H4 (cell line): ENCODE data around the gene GNB1. TPM values are rescaled to one million over a fixed set of nuclear protein-coding genes. Genes with fewer than 3 reads are reported as not detected.
A peak's percentile ranks its signal among the peaks of the same experiment; 100 is the strongest.

ENCODE experiments used
- DNase-seq: peaks from one replicate; pipeline ENCODE4 v3.0.0-alpha.2; 2015; ENCODE audit warnings: low spot score
- total RNA-seq: library from RNA; depleted of rRNA; stranded (reverse); fragments of >200 nt; shearing (Covaris generic); gene quantifications from 2 replicates; pipeline ENCODE4 v1.2.3, GENCODE V29; 2014

Gene GNB1
- total RNA-seq, 1 experiment from 2014 or later: 75.8 TPM

- DNase-seq: no peak
Observed at GRCh38 chr1:1910651-1911331, 19.9 kb upstream of the GNB1 start.

DNA sequence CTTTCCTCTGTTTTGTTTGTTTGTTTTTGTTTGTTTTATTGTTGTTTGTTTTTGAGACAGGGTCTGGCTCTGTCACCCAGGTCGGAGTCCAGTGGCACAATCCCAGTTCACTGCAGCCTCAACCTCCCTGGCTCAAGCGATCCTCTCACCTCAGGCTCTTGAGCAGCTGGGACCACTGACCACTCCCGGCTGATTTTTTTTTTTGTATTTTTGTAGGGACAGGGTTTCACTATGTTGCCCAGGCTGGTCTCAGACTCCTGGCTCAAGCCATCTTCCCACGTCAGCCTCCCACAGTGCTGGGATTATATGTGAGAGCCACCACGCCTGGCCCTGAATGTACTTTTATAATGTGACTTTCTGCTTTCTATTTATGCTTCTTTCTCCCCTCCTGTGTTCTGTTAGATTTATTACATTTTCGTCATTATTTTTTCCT lies 19.2 kb upstream of the GNB1 start:
- DNase-seq: no peak

- DNase-seq: no peak
Observed at GRCh38 chr1:1908506-1908791, 17.6 kb upstream of the GNB1 start.

DNA sequence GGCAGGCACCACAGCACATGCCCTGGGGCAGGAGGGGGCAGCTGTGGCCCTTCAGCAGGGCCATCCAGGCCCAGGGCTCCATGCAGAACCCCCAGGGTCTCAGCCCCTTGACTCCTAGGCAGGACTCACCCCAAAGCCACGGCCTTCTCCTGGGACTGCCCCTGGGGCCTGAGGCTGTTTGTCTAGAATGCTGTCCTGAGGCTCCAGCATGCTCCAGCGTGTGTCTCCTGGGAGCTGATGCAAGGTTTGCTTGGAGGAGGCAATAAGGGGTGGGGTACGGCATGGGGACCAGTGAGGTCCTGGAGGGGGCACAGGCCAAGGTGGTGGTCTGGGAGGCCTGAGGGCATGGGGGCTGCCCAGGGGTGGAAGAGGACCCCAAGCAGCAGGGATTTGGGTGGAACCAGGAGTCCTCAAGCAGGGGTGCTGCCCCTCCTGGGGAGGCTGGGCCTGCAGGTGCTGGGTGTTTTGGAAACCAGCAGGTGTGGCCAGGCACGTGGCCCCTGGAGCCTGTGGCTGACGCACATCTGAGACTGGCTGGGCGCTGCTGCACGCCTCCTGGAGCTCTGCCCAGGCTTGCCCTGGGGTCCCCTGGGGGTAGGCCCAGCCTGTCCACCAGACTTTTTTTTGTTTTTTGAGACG lies 16.3 kb upstream of the GNB1 start:
- DNase-seq: no peak

DNA sequence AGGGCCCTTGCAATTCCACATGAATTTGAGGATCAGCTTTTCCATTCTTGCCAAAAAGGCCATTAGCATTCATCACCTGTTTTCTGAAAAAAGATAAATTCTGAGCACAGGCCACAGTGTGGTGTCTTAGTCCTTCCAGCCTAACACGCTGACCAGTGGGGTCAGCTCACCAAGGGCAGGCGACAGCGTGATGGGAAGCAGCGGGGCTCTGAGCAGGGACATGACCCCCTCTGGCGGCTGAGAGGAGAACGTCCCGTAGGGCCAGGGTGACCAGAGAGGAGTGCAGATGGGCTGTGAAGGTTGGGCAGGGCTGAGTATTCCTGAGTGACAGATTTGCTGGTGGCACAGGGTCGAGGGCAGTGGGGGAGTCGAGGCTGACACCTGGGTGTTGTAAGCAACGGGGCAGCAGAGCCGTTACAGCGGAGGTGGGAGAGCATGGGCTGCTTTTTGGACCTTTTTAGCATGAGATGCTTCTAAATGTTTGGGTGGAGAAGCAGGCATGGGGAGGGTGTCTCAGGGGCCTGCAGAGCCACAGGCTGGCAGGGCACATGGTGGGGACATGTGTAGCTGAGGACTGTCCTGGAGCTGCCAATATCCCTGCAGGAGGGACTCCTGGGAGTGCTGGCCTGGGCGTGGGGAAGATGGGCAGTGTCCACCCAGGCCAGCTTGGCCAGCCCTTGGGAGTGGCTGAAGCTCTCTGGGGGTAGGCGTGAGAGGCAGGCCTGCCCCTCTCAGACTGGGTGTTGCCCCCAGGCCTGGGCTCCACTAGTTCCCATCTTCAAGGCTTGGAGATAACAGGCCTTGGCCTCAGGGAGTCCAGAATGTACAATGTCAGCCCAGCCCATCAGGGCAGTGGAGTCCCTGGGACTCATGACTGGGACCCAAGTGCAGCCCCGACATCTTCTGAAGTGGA lies 15.6 kb upstream of the GNB1 start:
- DNase-seq: peak; percentile 79

GRCh38 chr1:1903224-1903623 lies 12.3 kb upstream of the GNB1 start:
- no peak for DNase-seq

GRCh38 chr1:1901641-1902294 lies 10.9 kb upstream of the GNB1 start:
- no peak for DNase-seq

- no peak for DNase-seq
Observed at GRCh38 chr1:1900883-1901640, 10.2 kb upstream of the GNB1 start.

- no peak for DNase-seq
Observed at GRCh38 chr1:1899967-1900327, 9.1 kb upstream of the GNB1 start.

DNA sequence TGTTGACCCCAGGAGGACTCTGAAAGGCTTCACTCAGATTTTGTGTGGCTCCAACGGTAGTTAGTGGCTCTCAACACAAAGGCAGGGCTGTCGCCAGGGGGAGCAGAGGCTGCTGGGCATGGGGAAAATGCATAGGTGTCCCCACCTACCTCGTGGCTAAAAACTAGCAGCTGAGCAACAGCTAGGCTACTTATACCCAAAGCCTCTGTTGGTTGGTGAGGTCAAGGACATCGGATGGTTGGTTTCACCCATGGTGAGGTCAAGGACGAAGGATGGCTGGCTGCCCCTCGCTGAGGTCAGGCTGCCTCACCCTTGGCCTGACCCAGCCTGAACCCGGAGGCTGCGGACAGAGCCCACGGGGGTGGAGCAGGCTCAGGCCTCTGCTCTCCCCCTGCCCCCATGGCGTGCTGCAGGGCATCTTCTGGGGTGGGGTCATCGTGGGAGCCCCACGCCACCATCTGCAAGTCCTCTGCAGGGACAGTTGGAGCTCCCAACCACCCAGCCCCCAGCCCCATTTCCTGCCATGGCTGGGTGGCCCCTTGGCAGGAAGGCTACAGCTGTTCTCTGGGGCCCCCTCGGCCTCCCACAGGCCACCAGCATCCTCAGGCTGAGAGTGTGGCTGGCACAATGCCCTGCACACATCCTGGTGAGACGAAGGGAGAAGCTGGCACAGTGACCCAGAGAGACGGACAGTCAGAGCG lies 8.5 kb upstream of the GNB1 start:
- DNase-seq: no peak

- no peak for DNase-seq
Observed at GRCh38 chr1:1898246-1898933, 7.5 kb upstream of the GNB1 start.

DNA sequence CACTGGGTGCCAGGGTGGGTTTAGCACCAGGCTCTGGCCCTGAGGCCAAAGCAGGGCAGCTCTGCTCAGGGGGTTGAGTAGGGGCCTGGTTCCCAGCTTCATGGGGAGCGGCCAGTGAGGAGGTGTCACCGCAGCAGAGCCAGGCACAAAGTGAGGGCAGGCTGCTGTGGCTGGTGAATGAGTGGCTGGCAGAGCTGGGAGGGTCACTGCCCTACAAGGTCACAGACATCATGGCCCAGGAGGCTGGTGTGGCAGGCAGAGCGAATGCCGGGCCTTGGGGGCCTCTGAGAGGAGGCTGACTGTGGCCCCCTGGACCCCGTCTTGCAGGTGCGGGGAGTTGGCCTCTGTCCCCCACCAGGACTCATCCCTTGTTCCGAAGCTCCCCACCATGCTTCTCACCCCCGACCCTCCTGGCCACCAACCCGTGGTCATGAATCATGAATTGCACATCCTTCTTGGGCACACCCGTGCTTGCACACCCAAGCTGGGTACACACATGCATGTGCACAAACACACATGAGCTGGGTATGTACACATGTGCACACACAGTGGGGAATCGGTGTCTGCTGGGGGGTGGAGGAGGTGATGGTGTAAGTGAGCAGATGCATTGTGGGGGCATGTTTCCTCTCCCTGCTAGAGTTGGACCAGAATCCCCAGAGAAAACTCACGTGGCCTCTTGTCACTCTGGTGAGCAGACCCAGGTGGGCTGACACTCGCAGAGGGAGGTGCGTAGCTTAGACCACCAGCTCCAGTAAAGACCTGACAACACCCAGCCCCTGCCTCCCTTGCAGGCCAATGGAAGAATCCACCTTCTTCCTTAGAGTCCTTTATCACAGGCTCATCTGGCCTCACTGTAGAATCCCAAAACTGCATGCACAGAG lies 4.8 kb upstream of the GNB1 start:
- no peak for DNase-seq

- DNase-seq: no peak
Observed at GRCh38 chr1:1895060-1895418, 4.2 kb upstream of the GNB1 start.

GRCh38 chr1:1894354-1895059 lies 3.6 kb upstream of the GNB1 start:
- no peak for DNase-seq

GRCh38 chr1:1893997-1894353 lies 3.1 kb upstream of the GNB1 start:
- DNase-seq: no peak

GRCh38 chr1:1893291-1893985 lies 2.6 kb upstream of the GNB1 start:
- no peak for DNase-seq

DNA sequence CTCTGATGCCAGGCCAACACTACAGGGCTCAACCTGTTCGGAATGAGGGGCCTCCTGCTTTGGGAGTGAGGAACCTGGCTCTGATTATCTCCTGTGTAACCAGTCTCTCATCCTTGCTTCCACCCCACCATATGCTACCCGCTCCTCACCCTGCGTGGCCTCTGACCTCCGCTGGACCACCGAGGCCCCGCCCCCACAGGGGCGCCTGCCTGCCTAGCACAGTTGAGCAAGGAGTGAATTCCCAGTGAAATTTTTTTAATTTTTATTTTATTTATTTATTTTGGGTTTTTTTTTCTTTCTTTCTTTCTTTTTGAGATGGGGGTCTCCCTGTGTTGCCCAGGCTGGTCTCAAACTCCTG lies 1.9 kb upstream of the GNB1 start:
- no peak for DNase-seq

DNA sequence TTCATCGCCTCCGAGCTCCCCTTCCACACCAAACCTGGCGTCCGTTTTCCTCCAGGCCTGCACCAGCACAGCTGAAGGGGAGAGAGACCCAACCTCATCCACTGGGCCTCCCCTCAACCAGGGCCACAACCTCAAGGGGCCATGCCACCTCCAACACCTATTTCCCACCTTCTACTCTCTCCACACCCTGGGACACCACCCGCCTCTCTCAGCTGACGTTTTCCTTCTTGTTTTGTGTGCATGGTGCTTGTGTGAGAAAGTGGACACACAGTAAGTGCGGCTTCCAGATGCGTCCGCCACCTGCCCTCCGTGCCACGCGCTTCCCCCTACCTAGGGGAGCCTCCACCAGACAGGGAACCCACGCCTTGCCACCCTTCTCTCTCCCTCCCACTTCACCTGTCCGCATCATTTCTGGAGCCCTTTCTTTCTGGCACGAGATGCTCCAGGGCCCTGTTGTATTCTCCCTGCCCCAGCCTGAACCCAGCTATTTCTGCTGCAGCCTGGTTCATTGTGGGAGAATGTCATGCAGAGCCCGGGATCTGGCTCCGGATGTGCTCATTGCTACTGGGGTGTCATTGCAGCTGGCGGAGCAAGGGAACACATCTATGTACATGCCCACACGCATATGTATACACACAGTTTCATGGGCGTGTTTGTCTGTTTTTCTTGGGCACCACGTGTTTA lies 1.3 kb upstream of the GNB1 start:
- no peak for DNase-seq
